Mesenchymal stem cell (in vitro differentiated cells and primary cell): ENCODE results near the gene UBE2L3.
"Not testable (repeated sequence)": the region's sequence is repeated elsewhere in the genome, so short reads cannot be mapped to it uniquely, and the experiment has no call there.

Experiments
- DNase-seq: peaks from one replicate; pipeline ENCODE4 v3.0.0-alpha.2; 2013
- H2AFZ ChIP-seq: one replicate; pipeline ENCODE4 v1.6.1; 2013; ENCODE audit warnings: low read depth, mild to moderate bottlenecking, control low read depth, inconsistent platforms, low read length, moderate library complexity
- H2AK5ac ChIP-seq: 2 replicates; pipeline ENCODE4 v1.6.1; 2013; ENCODE audit warnings: low read length, moderate library complexity, mild to moderate bottlenecking, inconsistent platforms; ENCODE audit not compliant: severe bottlenecking
- H2BK120ac ChIP-seq: one replicate; pipeline ENCODE4 v1.6.1; 2013; ENCODE audit warnings: low read depth, mild to moderate bottlenecking, inconsistent platforms, low read length, moderate library complexity
- H2BK12ac ChIP-seq, 2 experiments: one replicate each; pipeline ENCODE4 v1.6.1; 2013; ENCODE audit warnings: inconsistent platforms in 2 of 2, low read length in 2 of 2, mild to moderate bottlenecking in 2 of 2, moderate library complexity in 2 of 2, control low read depth in 1 of 2
- H2BK15ac ChIP-seq: one replicate; pipeline ENCODE4 v1.6.1; 2013; ENCODE audit warnings: mild to moderate bottlenecking, low read depth, inconsistent platforms; ENCODE audit not compliant: poor library complexity, severe bottlenecking
- H2BK5ac ChIP-seq: 2 replicates; pipeline ENCODE4 v1.6.1; 2013; ENCODE audit warnings: low read depth, mild to moderate bottlenecking, low read length, control low read depth, inconsistent platforms; ENCODE audit not compliant: poor library complexity, severe bottlenecking
- H3K14ac ChIP-seq, 2 experiments: one replicate each; pipeline ENCODE4 v1.6.1; 2013; ENCODE audit warnings: inconsistent platforms in 2 of 2, low read length in 2 of 2, control low read depth in 1 of 2, mild to moderate bottlenecking in 1 of 2, moderate library complexity in 1 of 2
- H3K18ac ChIP-seq, 2 experiments: one replicate each; pipeline ENCODE4 v1.6.1; 2013; ENCODE audit warnings: inconsistent platforms in 2 of 2, low read length in 2 of 2, control low read depth in 1 of 2, low read depth in 1 of 2, mild to moderate bottlenecking in 1 of 2
- H3K23ac ChIP-seq, 2 experiments: one replicate each; pipeline ENCODE4 v1.6.1; 2013; ENCODE audit warnings: inconsistent platforms in 2 of 2, low read length in 2 of 2, mild to moderate bottlenecking in 2 of 2, moderate library complexity in 2 of 2, control low read depth in 1 of 2
- H3K27ac ChIP-seq: 2 replicates; pipeline ENCODE4 v1.5.1; 2013; ENCODE audit warnings: mild to moderate bottlenecking, moderate library complexity, low read length, control low read depth, inconsistent platforms; ENCODE audit not compliant: poor library complexity, severe bottlenecking
- H3K27me3 ChIP-seq, 2 experiments: 2 replicates each; pipeline versions ENCODE4 v1.6.1 to v1.7.0; 2013; ENCODE audit warnings: low read length in 2 of 2, mild to moderate bottlenecking in 2 of 2, moderate library complexity in 2 of 2, control low read depth in 1 of 2, inconsistent platforms in 1 of 2; ENCODE audit not compliant: control insufficient read depth in 1 of 2, insufficient read depth in 1 of 2
- H3K36me3 ChIP-seq, 2 experiments: 2 replicates each; pipeline versions ENCODE4 v1.6.1 to v1.7.0; 2013; ENCODE audit warnings: low read length in 2 of 2, control low read depth in 1 of 2, inconsistent platforms in 1 of 2, low read depth in 1 of 2, mild to moderate bottlenecking in 1 of 2; ENCODE audit not compliant: insufficient read depth in 2 of 2, control insufficient read depth in 1 of 2
- H3K4ac ChIP-seq, 2 experiments: one replicate each; pipeline ENCODE4 v1.6.1; 2013; ENCODE audit warnings: inconsistent platforms in 2 of 2, low read length in 2 of 2, mild to moderate bottlenecking in 2 of 2, moderate library complexity in 2 of 2, control low read depth in 1 of 2, low read depth in 1 of 2
- H3K4me1 ChIP-seq: 2 replicates; pipeline ENCODE4 v1.6.1; 2013; ENCODE audit warnings: low read depth, low read length, control low read depth; ENCODE audit not compliant: control insufficient read depth, insufficient read depth
- H3K4me2 ChIP-seq: 2 replicates; pipeline ENCODE4 v1.6.1; 2013; ENCODE audit warnings: low read length, mild to moderate bottlenecking, inconsistent platforms; ENCODE audit not compliant: poor library complexity, severe bottlenecking
- H3K4me3 ChIP-seq, 2 experiments: 2 replicates each; pipeline versions ENCODE4 v1.5.1 to v1.7.0; 2013; ENCODE audit warnings: low read length in 2 of 2, mild to moderate bottlenecking in 2 of 2, control low read depth in 1 of 2, low read depth in 1 of 2; ENCODE audit not compliant: insufficient read depth in 1 of 2
- H3K79me1 ChIP-seq: replicated peaks from 2 replicates; pipeline ENCODE4 v1.6.1; 2013; ENCODE audit warnings: mild to moderate bottlenecking, control low read depth, low read length, inconsistent platforms; ENCODE audit not compliant: poor library complexity, severe bottlenecking
- H3K9ac ChIP-seq: 2 replicates; pipeline ENCODE4 v1.7.0; 2013; ENCODE audit warnings: mild to moderate bottlenecking, low read length, moderate library complexity
- H3K9me3 ChIP-seq: 2 replicates; pipeline ENCODE4 v1.7.0; 2013; ENCODE audit warnings: mild to moderate bottlenecking, low read length; ENCODE audit not compliant: control insufficient read depth
- H4K8ac ChIP-seq: one replicate; pipeline ENCODE4 v1.6.1; 2013; ENCODE audit warnings: inconsistent platforms, mild to moderate bottlenecking, low read length, moderate library complexity
- H4K91ac ChIP-seq: one replicate; pipeline ENCODE4 v1.6.1; 2013; ENCODE audit warnings: mild to moderate bottlenecking, low read length, inconsistent platforms
- whole genome bisulfite sequencing: methylation state at CpG from one replicate; pipeline ENCODE4 v1.1.7; 2013; ENCODE audit warnings: mixed read lengths; 5-methylcytosine and 5-hydroxymethylcytosine counted together

UBE2L3 gene

GRCh38 chr22:21550008-21550677 is 17.4 kb upstream of the UBE2L3 start:
- not testable (repeated sequence) for H3K27ac ChIP-seq, DNase-seq, H3K14ac ChIP-seq, H3K4me3 ChIP-seq, H3K4ac ChIP-seq, H2AFZ ChIP-seq, H2BK12ac ChIP-seq, H3K27me3 ChIP-seq, H4K91ac ChIP-seq, H4K8ac ChIP-seq, H2BK5ac ChIP-seq, H3K9me3 ChIP-seq, H2BK15ac ChIP-seq, H3K4me2 ChIP-seq, H3K4me1 ChIP-seq, H2AK5ac ChIP-seq, H2BK120ac ChIP-seq, H3K9ac ChIP-seq, H3K36me3 ChIP-seq, H3K79me1 ChIP-seq, H3K23ac ChIP-seq, H3K18ac ChIP-seq
- no CpG with 5 or more reads among the region's 62 CpGs for WGBS

GRCh38 chr22:21550678-21551047 is 16.9 kb upstream of the UBE2L3 start:
- not testable (repeated sequence) for DNase-seq, H3K9ac ChIP-seq, H3K4me2 ChIP-seq, H3K9me3 ChIP-seq, H2AK5ac ChIP-seq, H4K91ac ChIP-seq, H2BK120ac ChIP-seq, H3K4me3 ChIP-seq, H3K4ac ChIP-seq, H3K23ac ChIP-seq, H3K18ac ChIP-seq, H2AFZ ChIP-seq, H3K79me1 ChIP-seq, H3K4me1 ChIP-seq, H3K14ac ChIP-seq, H2BK15ac ChIP-seq, H2BK5ac ChIP-seq, H3K27me3 ChIP-seq, H2BK12ac ChIP-seq, H3K36me3 ChIP-seq, H4K8ac ChIP-seq, H3K27ac ChIP-seq
- WGBS = no CpG with 5 or more reads among the region's 44 CpGs

GRCh38 chr22:21551361-21551760 is 16.2 kb upstream of the UBE2L3 start, which contains the start of gene RIMBP3C:
Gene RIMBP3C, minus strand, starts transcription at chr22:21551461. Its CDS starts 485 bp downstream, at chr22:21550976.
- not testable (repeated sequence) for H3K4ac ChIP-seq, H3K4me3 ChIP-seq

GRCh38 chr22:21559345-21560125 is 8.0 kb upstream of the UBE2L3 start:
- H3K4me2 ChIP-seq, H4K91ac ChIP-seq, H4K8ac ChIP-seq, H2BK5ac ChIP-seq, H3K23ac ChIP-seq, H3K9ac ChIP-seq, H2BK12ac ChIP-seq, H3K4me3 ChIP-seq, H2AK5ac ChIP-seq, DNase-seq, H3K4me1 ChIP-seq, H3K9me3 ChIP-seq, H3K14ac ChIP-seq, H3K36me3 ChIP-seq, H3K27me3 ChIP-seq, H3K27ac ChIP-seq, H2BK120ac ChIP-seq, H2BK15ac ChIP-seq, H3K4ac ChIP-seq, H3K79me1 ChIP-seq, H2AFZ ChIP-seq: not testable (repeated sequence)
- peak overlapping the region in 1 of 2 experiments; percentile 34 for H3K18ac ChIP-seq
- WGBS = 40% methylated on average over 1 of the region's 10 CpGs

More at GRCh38 chr22:21551361-21551760, 16.2 kb upstream of the UBE2L3 start, which contains the start of gene RIMBP3C:
- not testable (repeated sequence) for H3K9me3 ChIP-seq, H3K79me1 ChIP-seq, H3K27me3 ChIP-seq, H2BK15ac ChIP-seq, H3K23ac ChIP-seq, H3K18ac ChIP-seq, H2BK5ac ChIP-seq, H4K91ac ChIP-seq, H2BK120ac ChIP-seq, H3K27ac ChIP-seq, H3K14ac ChIP-seq, H2BK12ac ChIP-seq, DNase-seq, H3K36me3 ChIP-seq, H2AFZ ChIP-seq, H2AK5ac ChIP-seq, H4K8ac ChIP-seq, H3K4me1 ChIP-seq, H3K4me2 ChIP-seq, H3K9ac ChIP-seq
- WGBS = no CpG with 5 or more reads among the region's 4 CpGs
